Heart left ventricle (tissue), 13 donors: ENCODE results near the gene VWA3A.

Source experiments
- POLR2A ChIP-seq, 2 donors: fragments of 450-650 bp; IDR thresholded peaks; one replicate each; pipeline ENCODE4 v1.6.1; 2017; ENCODE audit warnings: antibody characterized with exemption in 2 of 2, mild to moderate bottlenecking in 2 of 2, moderate library complexity in 2 of 2
- TF ChIP-seq, protein P1 (sequence below), 12 donors: fragments of 200-600 bp; sonication (generic) in 4 of 12; IDR thresholded peaks; one replicate each; pipeline versions ENCODE4 v1.5.0 to v1.8.0; 2018 to 2022; ENCODE audit warnings: antibody characterized with exemption in 12 of 12, mild to moderate bottlenecking in 5 of 12
- donor health status: ischemic (EF 13 %, LVEDD 7.1; RV severe dilation, severe dysfunction).
- donor health status: DM: no; HTN: yes; CAD: no.
- donor health status: DM: no; HTN: no; CAD: no.
- donor health status: ischemic (EF 25% LVEDD 6.9; RV normal size, moderate dysfunction).
- donor health status: ischemic (EF 25% LVEDD 5.7; RV mildly dilated, moderate dysfunction).
- donor health status: ischemic (EF 35%, LVEDD 5.7; RV mildly dilated, moderate dysfunction).
- donor health status: nonischemic (EF 11% LVEDD 7.7; RV severe dilation, severe dysfunction).
- donor health status: DM: yes; HTN: yes; CAD: no.
- donor health status: PGD.
- donor health status: ischemic (EF 29% LVEDD 5.4; RV normal size, mild dysfunction).
- donor health status: nonischemic (EF 23%, LVEDD 6.1; RV moderate dilation, normal function).

GRCh38 chr16:22092143-22092933 lies at the start of gene VWA3A:
- TF ChIP-seq, protein P1, sequence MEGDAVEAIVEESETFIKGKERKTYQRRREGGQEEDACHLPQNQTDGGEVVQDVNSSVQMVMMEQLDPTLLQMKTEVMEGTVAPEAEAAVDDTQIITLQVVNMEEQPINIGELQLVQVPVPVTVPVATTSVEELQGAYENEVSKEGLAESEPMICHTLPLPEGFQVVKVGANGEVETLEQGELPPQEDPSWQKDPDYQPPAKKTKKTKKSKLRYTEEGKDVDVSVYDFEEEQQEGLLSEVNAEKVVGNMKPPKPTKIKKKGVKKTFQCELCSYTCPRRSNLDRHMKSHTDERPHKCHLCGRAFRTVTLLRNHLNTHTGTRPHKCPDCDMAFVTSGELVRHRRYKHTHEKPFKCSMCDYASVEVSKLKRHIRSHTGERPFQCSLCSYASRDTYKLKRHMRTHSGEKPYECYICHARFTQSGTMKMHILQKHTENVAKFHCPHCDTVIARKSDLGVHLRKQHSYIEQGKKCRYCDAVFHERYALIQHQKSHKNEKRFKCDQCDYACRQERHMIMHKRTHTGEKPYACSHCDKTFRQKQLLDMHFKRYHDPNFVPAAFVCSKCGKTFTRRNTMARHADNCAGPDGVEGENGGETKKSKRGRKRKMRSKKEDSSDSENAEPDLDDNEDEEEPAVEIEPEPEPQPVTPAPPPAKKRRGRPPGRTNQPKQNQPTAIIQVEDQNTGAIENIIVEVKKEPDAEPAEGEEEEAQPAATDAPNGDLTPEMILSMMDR (IDR thresholded peaks at IDR 0.05), result no peak
- TF ChIP-seq POLR2A (IDR thresholded peaks at IDR 0.05), result no peak
